ENCODE measurements around the gene CD101.

DNA sequence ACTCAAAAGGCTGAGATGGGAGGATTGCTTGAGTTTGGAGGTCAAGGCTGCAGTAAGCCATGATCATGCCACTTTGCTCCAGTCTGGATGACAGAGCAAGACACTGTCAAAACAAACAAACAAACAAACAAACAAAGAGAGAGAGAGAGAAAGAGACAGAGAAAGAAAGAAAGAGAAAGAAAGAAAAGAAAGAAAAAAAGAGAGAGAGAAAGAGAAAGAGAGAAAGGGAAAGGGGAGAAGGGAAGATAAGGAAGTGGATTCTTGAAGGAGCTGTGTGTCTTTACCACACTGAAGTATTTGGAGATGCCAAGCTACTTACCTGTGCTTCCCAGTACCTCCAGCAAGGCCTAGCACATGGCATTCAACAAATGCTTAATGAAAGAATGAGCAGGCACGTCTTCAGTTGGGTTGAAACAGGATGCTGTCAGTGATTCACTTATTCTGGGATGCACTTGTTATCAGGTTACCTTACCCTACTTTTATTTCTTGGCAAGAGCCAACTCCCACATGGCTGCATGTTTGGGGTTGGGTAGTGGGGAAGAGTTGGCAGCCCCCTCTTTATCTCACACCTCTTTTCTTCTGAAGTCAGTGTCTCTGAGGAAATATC is 28.8 kb downstream of the CD101 start:
- TF ChIP-seq, protein P1, sequence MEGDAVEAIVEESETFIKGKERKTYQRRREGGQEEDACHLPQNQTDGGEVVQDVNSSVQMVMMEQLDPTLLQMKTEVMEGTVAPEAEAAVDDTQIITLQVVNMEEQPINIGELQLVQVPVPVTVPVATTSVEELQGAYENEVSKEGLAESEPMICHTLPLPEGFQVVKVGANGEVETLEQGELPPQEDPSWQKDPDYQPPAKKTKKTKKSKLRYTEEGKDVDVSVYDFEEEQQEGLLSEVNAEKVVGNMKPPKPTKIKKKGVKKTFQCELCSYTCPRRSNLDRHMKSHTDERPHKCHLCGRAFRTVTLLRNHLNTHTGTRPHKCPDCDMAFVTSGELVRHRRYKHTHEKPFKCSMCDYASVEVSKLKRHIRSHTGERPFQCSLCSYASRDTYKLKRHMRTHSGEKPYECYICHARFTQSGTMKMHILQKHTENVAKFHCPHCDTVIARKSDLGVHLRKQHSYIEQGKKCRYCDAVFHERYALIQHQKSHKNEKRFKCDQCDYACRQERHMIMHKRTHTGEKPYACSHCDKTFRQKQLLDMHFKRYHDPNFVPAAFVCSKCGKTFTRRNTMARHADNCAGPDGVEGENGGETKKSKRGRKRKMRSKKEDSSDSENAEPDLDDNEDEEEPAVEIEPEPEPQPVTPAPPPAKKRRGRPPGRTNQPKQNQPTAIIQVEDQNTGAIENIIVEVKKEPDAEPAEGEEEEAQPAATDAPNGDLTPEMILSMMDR (conservative IDR thresholded peaks at IDR 0.05; ENCODE audit: low read depth, low read length), result no peak
- no peak for TF ChIP-seq EZH2 (IDR thresholded peaks at IDR 0.05; ENCODE audit: borderline replicate concordance, low read depth, low read length, poor library complexity, severe bottlenecking)

Measured in A673 (cell line).